Gastroesophageal sphincter (tissue), 4 donors: Measurements from ENCODE around the gene KRT38. TPM values are rescaled to one million over a fixed set of nuclear protein-coding genes. Genes with fewer than 3 reads are reported as not detected.

Source experiments
- ATAC-seq: fragments of 150-250 bp; one replicate; pipeline ENCODE4 v1.9.1; 2016; ENCODE audit warnings: mild to moderate bottlenecking, moderate library complexity
- H3K27ac ChIP-seq, 4 donors: fragments of 200-600 bp; sonication (generic) in 3 of 4; 1 replicate in 3 of 4; 2 replicates in 1 of 4; pipeline ENCODE4 v1.5.1; 2016 to 2019
- H3K27me3 ChIP-seq: fragments of 200-600 bp; sonication (generic); one replicate; pipeline ENCODE4 v1.5.1; 2019
- H3K36me3 ChIP-seq, 2 donors: fragments of 200-600 bp; sonication (generic); one replicate each; pipeline ENCODE4 v1.5.1; 2019; ENCODE audit warnings: control low read depth in 1 of 2
- H3K4me1 ChIP-seq, 3 donors: fragments of 200-600 bp; sonication (generic); 1 replicate in 2 of 3; 2 replicates in 1 of 3; pipeline ENCODE4 v1.5.1; 2016 to 2019; ENCODE audit warnings: control low read depth in 2 of 3
- H3K4me3 ChIP-seq, 2 donors: fragments of 200-600 bp; sonication (generic); one replicate each; pipeline ENCODE4 v1.5.1; 2019; ENCODE audit warnings: mild to moderate bottlenecking in 1 of 2, moderate library complexity in 1 of 2
- H3K9me3 ChIP-seq, 3 donors: fragments of 200-600 bp; sonication (generic); one replicate each; pipeline ENCODE4 v1.5.1; 2017 to 2019; ENCODE audit warnings: control low read depth in 2 of 3
- EP300 ChIP-seq: sonication (generic); formaldehyde crosslinking; IDR thresholded peaks from one replicate; pipeline ENCODE4 v1.6.1; 2017; ENCODE audit warnings: antibody characterized with exemption, mild to moderate bottlenecking
- POLR2A ChIP-seq, 2 donors: fragments of 450-650 bp; IDR thresholded peaks; one replicate each; pipeline ENCODE4 v1.6.1; 2017; ENCODE audit warnings: antibody characterized with exemption in 2 of 2, mild to moderate bottlenecking in 2 of 2, moderate library complexity in 1 of 2
- POLR2AphosphoS5 ChIP-seq: sonication (generic); formaldehyde crosslinking; IDR thresholded peaks from one replicate; pipeline ENCODE4 v1.6.1; 2017; ENCODE audit warnings: antibody characterized with exemption
- WGBS, 2 donors: methylation state at CpG; one replicate each; pipeline ENCODE4 v1.1.5; 2018; ENCODE audit warnings: low coverage in 1 of 2; 5-methylcytosine and 5-hydroxymethylcytosine counted together
- total RNA-seq, 4 donors: library from RNA; depleted of rRNA; stranded (reverse); fragments of >200 nt; gene quantifications; one replicate each; pipeline ENCODE4 v1.1.0, GENCODE V29; 2016
- TF ChIP-seq, protein P1 (sequence below), 4 experiments: fragments of 200-600 bp in 2 of 4; fragments of 450-650 bp in 2 of 4; sonication (generic) in 1 of 4; IDR thresholded peaks; one replicate each; pipeline ENCODE4 v1.5.1; 2017 to 2019; ENCODE audit warnings: antibody characterized with exemption in 4 of 4, mild to moderate bottlenecking in 2 of 4, moderate library complexity in 2 of 4

The KRT38 gene
- total RNA-seq, 4 donors from 2014 or later, result not detected

DNA sequence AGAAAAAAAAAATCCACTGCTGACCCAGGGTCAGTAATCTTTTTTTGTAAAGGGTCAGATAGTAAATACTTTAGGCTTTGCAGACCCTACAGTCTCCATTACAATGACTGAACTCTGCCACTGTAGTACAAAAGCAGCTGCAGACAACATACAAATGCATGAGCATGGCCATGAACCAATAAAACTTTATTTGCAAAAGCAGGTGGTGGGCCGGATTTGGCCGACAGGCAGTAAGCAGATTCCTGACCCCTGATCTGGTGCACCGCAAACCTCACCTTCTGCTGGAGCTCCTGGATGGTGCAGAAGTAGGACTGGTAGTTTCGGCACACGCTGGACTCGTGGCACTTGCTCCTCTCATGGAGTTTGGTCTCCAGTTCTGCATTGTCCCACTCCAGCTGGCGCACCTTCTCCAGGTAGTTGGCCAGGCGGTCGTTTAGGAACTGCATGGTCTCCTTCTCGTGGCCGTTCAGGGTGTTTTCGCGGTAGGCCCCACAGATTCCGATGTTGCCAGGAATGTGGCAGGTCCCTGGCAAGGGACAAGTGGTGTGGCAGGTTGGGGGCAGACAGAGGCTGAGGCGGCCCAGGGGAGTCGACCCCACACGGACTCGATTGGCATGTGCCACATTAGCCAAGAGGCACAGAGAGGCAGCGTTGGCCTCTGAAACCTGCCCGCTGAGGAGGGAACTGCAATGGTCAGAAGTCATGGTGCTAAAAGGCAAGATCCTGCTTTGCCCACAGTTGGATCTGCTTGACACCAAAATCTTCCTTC, 29.5 kb downstream of the KRT38 start:
- TF ChIP-seq, protein P1, sequence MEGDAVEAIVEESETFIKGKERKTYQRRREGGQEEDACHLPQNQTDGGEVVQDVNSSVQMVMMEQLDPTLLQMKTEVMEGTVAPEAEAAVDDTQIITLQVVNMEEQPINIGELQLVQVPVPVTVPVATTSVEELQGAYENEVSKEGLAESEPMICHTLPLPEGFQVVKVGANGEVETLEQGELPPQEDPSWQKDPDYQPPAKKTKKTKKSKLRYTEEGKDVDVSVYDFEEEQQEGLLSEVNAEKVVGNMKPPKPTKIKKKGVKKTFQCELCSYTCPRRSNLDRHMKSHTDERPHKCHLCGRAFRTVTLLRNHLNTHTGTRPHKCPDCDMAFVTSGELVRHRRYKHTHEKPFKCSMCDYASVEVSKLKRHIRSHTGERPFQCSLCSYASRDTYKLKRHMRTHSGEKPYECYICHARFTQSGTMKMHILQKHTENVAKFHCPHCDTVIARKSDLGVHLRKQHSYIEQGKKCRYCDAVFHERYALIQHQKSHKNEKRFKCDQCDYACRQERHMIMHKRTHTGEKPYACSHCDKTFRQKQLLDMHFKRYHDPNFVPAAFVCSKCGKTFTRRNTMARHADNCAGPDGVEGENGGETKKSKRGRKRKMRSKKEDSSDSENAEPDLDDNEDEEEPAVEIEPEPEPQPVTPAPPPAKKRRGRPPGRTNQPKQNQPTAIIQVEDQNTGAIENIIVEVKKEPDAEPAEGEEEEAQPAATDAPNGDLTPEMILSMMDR (IDR thresholded peaks at IDR 0.05), result no peak
- TF ChIP-seq POLR2AphosphoS5, result no peak
- TF ChIP-seq EP300, result no peak
- TF ChIP-seq POLR2A (IDR thresholded peaks at IDR 0.05), result no peak
- H3K4me1 ChIP-seq, result peaks cover 0 to 9% (median 4%) of the 10 kb centered on the region in 3 donors
- H3K27me3 ChIP-seq, result no peaks in the 10 kb centered on the region
- no peak overlapping the region for H3K4me3 ChIP-seq
- no peak for ATAC-seq
- no peaks in the 10 kb centered on the region for H3K9me3 ChIP-seq
- no peak overlapping the region for H3K27ac ChIP-seq
- H3K36me3 ChIP-seq, result no peaks in the 10 kb centered on the region
- WGBS, 2 donors, result 80% methylated on average over 1 of the region's 20 CpGs; no CpG with 5 or more reads in 1 of the 2 donors

DNA sequence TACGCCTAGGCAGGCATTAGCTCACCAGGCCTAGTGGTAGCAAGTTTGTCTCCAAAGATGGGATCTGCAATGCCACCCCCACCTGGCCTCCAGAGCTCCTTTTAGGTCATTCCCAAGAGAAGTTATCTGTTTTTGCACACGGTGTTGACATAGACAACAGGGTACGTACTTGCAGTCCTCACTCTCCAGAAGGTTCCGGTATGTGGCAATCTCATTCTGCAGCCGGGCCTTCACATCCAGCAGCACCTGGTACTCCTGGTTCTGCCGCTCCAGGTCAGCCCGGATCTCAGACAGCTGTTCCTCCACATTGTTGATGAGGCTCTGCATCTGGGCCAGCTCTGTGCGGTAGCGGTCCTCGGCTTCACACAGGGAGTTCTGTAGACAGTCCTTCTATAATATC, 33.6 kb downstream of the KRT38 start:
- Histone ChIP-seq H3K4me1 (peaks cover 0 to 18% (median 3%) of the 10 kb centered on the region in 3 donors), H3K9me3 (no peaks in the 10 kb centered on the region), H3K4me3 (no peak overlapping the region), H3K36me3 (no peaks in the 10 kb centered on the region), H3K27me3 (no peaks in the 10 kb centered on the region), H3K27ac (no peak overlapping the region)
- no peak for ATAC-seq
- WGBS, 2 donors, result 96 to 97% methylated on average over 3 to 7 of the region's 10 CpGs
- TF ChIP-seq POLR2A (IDR thresholded peaks at IDR 0.05) (no peak), EP300 (no peak), POLR2AphosphoS5 (no peak)
- TF ChIP-seq, protein P1 (IDR thresholded peaks at IDR 0.05), result no peak

DNA sequence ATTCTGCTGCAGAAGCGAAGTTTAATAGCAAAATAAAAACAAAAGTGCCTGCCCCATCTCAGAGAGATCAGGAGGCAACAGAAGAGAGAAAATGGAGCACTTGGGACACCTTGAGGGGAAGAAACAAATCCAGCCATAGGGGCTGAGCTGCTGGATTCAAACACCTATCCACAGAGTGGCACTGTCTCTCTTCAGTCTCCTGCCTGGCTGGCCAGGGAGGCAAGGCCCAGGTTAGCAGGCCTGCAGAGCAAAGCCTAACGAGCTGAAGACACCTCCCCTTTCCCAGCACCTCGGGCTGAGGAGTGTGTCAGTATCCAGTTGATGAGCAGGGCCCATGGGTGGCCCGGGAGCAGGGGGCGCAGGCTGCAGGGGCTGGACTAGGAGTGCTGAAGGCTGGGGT, 34.6 kb downstream of the KRT38 start:
- 33 to 88% methylated on average over 1 to 4 of the region's 5 CpGs for WGBS, 2 donors
- H3K4me3 ChIP-seq, result no peak overlapping the region
- no peaks in the 10 kb centered on the region for H3K36me3 ChIP-seq
- TF ChIP-seq POLR2A (IDR thresholded peaks at IDR 0.05) (no peak), POLR2AphosphoS5 (no peak), EP300 (no peak)
- TF ChIP-seq, protein P1 (IDR thresholded peaks at IDR 0.05), result no peak
- H3K27me3 ChIP-seq, result no peaks in the 10 kb centered on the region
- H3K9me3 ChIP-seq, result no peaks in the 10 kb centered on the region
- no peak for ATAC-seq
- H3K4me1 ChIP-seq, result peaks cover 0 to 23% (median 3%) of the 10 kb centered on the region in 3 donors
- no peak overlapping the region for H3K27ac ChIP-seq

DNA sequence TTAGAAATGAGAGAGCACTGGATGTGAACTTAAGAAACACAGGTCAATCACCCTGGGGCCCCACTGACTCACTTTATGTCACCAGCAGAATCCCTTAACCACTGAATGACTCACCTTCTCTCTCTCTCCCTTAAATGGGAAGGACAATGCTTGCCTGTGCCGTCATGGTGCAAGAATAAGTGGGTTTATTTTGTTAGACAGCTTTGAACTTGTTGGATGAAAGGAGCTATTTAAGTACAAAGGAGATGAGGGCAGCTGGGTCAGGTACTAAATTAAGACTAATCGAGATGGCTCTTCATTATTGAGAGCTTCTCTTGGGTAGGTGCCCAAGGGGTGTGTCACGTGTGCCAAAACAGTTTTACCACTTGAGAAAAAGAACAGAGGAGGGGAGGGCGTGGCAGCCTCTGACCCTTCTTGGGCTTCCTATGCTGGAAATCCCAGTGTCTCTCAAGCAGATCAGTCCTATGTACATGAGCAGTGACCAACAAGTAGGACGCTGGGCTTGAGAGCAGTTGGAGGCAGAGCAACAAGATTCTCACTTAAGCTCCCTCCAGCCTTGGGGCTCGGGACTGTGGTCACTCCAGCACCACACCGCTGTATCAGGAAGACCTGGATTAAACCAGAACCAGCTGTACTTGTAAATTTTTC, 36.6 kb downstream of the KRT38 start:
- no peaks in the 10 kb centered on the region for H3K36me3 ChIP-seq
- WGBS, 2 donors, result 27 to 52% methylated on average over 4 to 6 of the region's 7 CpGs
- H3K27me3 ChIP-seq, result no peaks in the 10 kb centered on the region
- ATAC-seq, result no peak
- H3K9me3 ChIP-seq, result no peaks in the 10 kb centered on the region
- peaks cover 0 to 23% (median 3%) of the 10 kb centered on the region in 3 donors for H3K4me1 ChIP-seq
- TF ChIP-seq, protein P1 (IDR thresholded peaks at IDR 0.05), result no peak
- no peak for TF ChIP-seq POLR2A (IDR thresholded peaks at IDR 0.05)
- no peak for TF ChIP-seq EP300
- no peak for TF ChIP-seq POLR2AphosphoS5
- no peak overlapping the region for H3K4me3 ChIP-seq
- peak overlapping the region in 1 of 4 donors; percentile 71 for H3K27ac ChIP-seq
